Neural progenitor cell (in vitro differentiated cells): ENCODE measurements around the gene SF3B6. TPM values are rescaled to one million over a fixed set of nuclear protein-coding genes. Genes with fewer than 3 reads are reported as not detected.

Experiments
- DNase-seq: peaks from one replicate; pipeline ENCODE4 v3.0.0-alpha.2; 2016; ENCODE audit warnings: low spot score
- H2AFZ ChIP-seq: fragments of 200-600 bp; sonication (generic); replicated peaks from 2 replicates; pipeline ENCODE4 v1.6.1; 2016; ENCODE audit warnings: antibody characterized with exemption
- H3F3A ChIP-seq: fragments of 200-600 bp; sonication (generic); 2 replicates; pipeline ENCODE4 v1.6.1; 2016; ENCODE audit warnings: antibody characterized with exemption, low read depth
- H3K27ac ChIP-seq: fragments of 200-600 bp; sonication (generic); 2 replicates; pipeline ENCODE4 v1.5.1; 2016; ENCODE audit warnings: mild to moderate bottlenecking
- H3K27me3 ChIP-seq: fragments of 200-600 bp; sonication (generic); 2 replicates; pipeline ENCODE4 v1.6.1; 2016; ENCODE audit warnings: mild to moderate bottlenecking, moderate library complexity
- H3K36me3 ChIP-seq: fragments of 200-600 bp; sonication (generic); 2 replicates; pipeline ENCODE4 v1.5.1; 2016
- H3K4me1 ChIP-seq: fragments of 200-600 bp; sonication (generic); 2 replicates; pipeline ENCODE4 v1.6.1; 2016; ENCODE audit warnings: mixed run types
- H3K4me2 ChIP-seq: fragments of 200-600 bp; sonication (generic); 2 replicates; pipeline ENCODE4 v1.6.1; 2016
- H3K4me3 ChIP-seq: fragments of 200-600 bp; sonication (generic); 2 replicates; pipeline ENCODE4 v1.5.1; 2016
- H3K79me2 ChIP-seq: fragments of 200-600 bp; sonication (generic); 2 replicates; pipeline ENCODE4 v1.6.1; 2016; ENCODE audit warnings: low read depth
- H3K9ac ChIP-seq: fragments of 200-600 bp; sonication (generic); 2 replicates; pipeline ENCODE4 v1.6.1; 2016
- H3K9me3 ChIP-seq: fragments of 200-600 bp; sonication (generic); 2 replicates; pipeline ENCODE4 v1.5.1; 2016; ENCODE audit warnings: low read depth
- H4K20me1 ChIP-seq: fragments of 200-600 bp; sonication (generic); 2 replicates; pipeline ENCODE4 v1.6.1; 2016; ENCODE audit warnings: low read depth
- H3K27ac Mint-ChIP-seq: 3 replicates; pipeline ENCODE4 v1.8.0; 2021; ENCODE audit warnings: mixed read lengths
- H3K27me3 Mint-ChIP-seq: 2 replicates; pipeline ENCODE4 v1.8.0; 2022; ENCODE audit warnings: low read depth, mild to moderate bottlenecking, inconsistent platforms, moderate library complexity, mixed read lengths; ENCODE audit not compliant: insufficient read depth
- H3K36me3 Mint-ChIP-seq: 3 replicates; pipeline ENCODE4 v1.8.0; 2021; ENCODE audit warnings: mixed read lengths
- H3K4me1 Mint-ChIP-seq: 3 replicates; pipeline ENCODE4 v1.8.0; 2021; ENCODE audit warnings: mixed read lengths
- H3K4me3 Mint-ChIP-seq: 3 replicates; pipeline ENCODE4 v1.8.0; 2021; ENCODE audit warnings: mild to moderate bottlenecking, moderate library complexity, mixed read lengths
- H3K9me3 Mint-ChIP-seq: 3 replicates; pipeline ENCODE4 v1.8.0; 2020; ENCODE audit warnings: mixed read lengths
- CTCF ChIP-seq: fragments of 200-600 bp; sonication (generic); IDR thresholded peaks from 2 replicates; pipeline ENCODE4 v1.5.1; 2017; ENCODE audit warnings: antibody characterized with exemption, mild to moderate bottlenecking
- EZH2 ChIP-seq: fragments of 200-600 bp; sonication (generic); IDR thresholded peaks from 2 replicates; pipeline ENCODE4 v1.6.1; 2017; ENCODE audit warnings: antibody characterized with exemption, mild to moderate bottlenecking, moderate library complexity
- EZH2phosphoT487 ChIP-seq: fragments of 200-600 bp; sonication (generic); IDR thresholded peaks from 2 replicates; pipeline ENCODE4 v1.6.1; 2017; ENCODE audit warnings: antibody characterized with exemption
- total RNA-seq: library from RNA; depleted of rRNA; stranded (reverse); fragments of >200 nt; gene quantifications from 2 replicates; pipeline ENCODE4 v1.2.3, GENCODE V29; 2015; ENCODE audit warnings: low replicate concordance

The SF3B6 gene
- total RNA-seq, 1 donor from 2014 or later: 329 TPM

- Mint-ChIP-seq H3K27me3 (peaks cover 4% of the 10 kb centered on the region), H3K27ac (no peak overlapping the region), H3K9me3 (no peaks in the 10 kb centered on the region), H3K4me1 (peaks cover 7% of the 10 kb centered on the region), H3K4me3 (no peak overlapping the region), H3K36me3 (peaks cover 18% of the 10 kb centered on the region)
- Histone ChIP-seq H4K20me1 (peaks cover 5% of the 10 kb centered on the region), H3K27me3 (no peaks in the 10 kb centered on the region), H3K79me2 (peaks cover 47% of the 10 kb centered on the region), H3K4me2 (no peak overlapping the region), H3K36me3 (no peaks in the 10 kb centered on the region), H3F3A (no peaks in the 10 kb centered on the region), H3K27ac (no peak overlapping the region), H3K9ac (no peak overlapping the region), H3K9me3 (no peaks in the 10 kb centered on the region), H3K4me3 (no peak overlapping the region), H2AFZ (no peak overlapping the region), H3K4me1 (no peaks in the 10 kb centered on the region)
- no peak for TF ChIP-seq CTCF
- TF ChIP-seq EZH2phosphoT487: no peak
- TF ChIP-seq EZH2: no peak
- DNase-seq: no peak
Measured at GRCh38 chr2:24040511-24040910, 35.6 kb downstream of the SF3B6 start.

DNA sequence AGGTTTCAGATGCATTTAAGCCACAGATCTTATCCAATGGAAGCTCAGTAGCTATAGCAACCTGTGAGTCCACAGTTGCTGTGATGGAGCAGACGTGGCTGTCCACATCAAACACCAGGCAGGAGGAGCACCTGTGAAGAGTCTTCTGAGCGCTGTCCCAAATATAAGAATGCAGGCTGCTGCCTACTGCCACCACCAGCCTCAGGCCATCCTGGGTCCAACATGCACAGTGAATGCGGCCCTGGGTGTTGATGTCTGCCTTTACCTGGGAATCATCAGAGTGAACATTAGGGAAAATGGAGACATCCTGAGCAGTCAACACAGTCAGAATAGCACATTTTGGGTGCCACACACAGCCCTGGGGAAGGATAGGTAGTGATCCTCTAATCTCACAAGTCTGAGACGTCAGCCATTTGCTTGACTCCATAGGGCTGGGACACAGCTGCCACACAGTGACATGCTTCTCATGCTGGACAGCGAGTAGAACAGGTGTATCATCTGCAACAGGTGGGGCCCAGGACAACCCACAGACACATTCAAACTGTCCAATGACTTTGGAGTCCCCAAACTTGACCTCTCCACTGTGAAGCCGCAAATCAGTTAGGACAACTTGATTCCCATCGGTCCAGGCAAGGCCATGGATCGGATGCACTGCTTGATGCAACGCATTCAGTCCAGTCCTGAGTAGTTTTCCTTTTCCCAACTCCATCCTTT lies 37.2 kb downstream of the SF3B6 start:
- no peak overlapping the region for H3K27ac Mint-ChIP-seq
- Histone ChIP-seq H3K9ac (no peak overlapping the region), H3K9me3 (no peaks in the 10 kb centered on the region), H3K36me3 (peaks cover 5% of the 10 kb centered on the region), H4K20me1 (peaks cover 5% of the 10 kb centered on the region), H3K4me2 (no peak overlapping the region), H3K4me1 (no peaks in the 10 kb centered on the region), H3K4me3 (no peak overlapping the region), H3K27me3 (no peaks in the 10 kb centered on the region), H3K79me2 (peaks cover 49% of the 10 kb centered on the region), H3K27ac (no peak overlapping the region), H3F3A (no peaks in the 10 kb centered on the region), H2AFZ (no peak overlapping the region)
- H3K4me1 Mint-ChIP-seq: peaks cover 4% of the 10 kb centered on the region
- H3K27me3 Mint-ChIP-seq: peaks cover 4% of the 10 kb centered on the region
- DNase-seq: no peak
- H3K9me3 Mint-ChIP-seq: no peaks in the 10 kb centered on the region
- H3K4me3 Mint-ChIP-seq: no peak overlapping the region
- TF ChIP-seq EZH2phosphoT487 (no peak), EZH2 (no peak), CTCF (no peak)
- peaks cover 19% of the 10 kb centered on the region for H3K36me3 Mint-ChIP-seq

GRCh38 chr2:24026233-24026632 lies 49.9 kb downstream of the SF3B6 start:
- H3F3A ChIP-seq: no peaks in the 10 kb centered on the region
- no peak overlapping the region for H3K9ac ChIP-seq
- Mint-ChIP-seq H3K36me3 (peaks cover 40% of the 10 kb centered on the region), H3K4me1 (peaks cover 15% of the 10 kb centered on the region), H3K9me3 (no peaks in the 10 kb centered on the region), H3K27me3 (peaks cover 2% of the 10 kb centered on the region), H3K4me3 (peak overlapping the region; percentile 67), H3K27ac (peak overlapping the region; percentile 96)
- H2AFZ ChIP-seq: no peak overlapping the region
- peak overlapping the region; percentile 22 for H3K4me2 ChIP-seq
- H3K79me2 ChIP-seq: no peaks in the 10 kb centered on the region
- H3K9me3 ChIP-seq: no peaks in the 10 kb centered on the region
- H3K27me3 ChIP-seq: no peaks in the 10 kb centered on the region
- TF ChIP-seq EZH2phosphoT487 (no peak), CTCF (no peak), EZH2 (no peak)
- H3K36me3 ChIP-seq: no peaks in the 10 kb centered on the region
- no peaks in the 10 kb centered on the region for H4K20me1 ChIP-seq
- H3K27ac ChIP-seq: peak overlapping the region; percentile 21
- no peak overlapping the region for H3K4me3 ChIP-seq
- DNase-seq: no peak
- peaks cover 15% of the 10 kb centered on the region for H3K4me1 ChIP-seq
